GM23338 (cell line): ENCODE measurements around the gene SMOC2.

ENCODE experiments used
- EZH2 ChIP-seq: fragments of 200-600 bp; sonication (generic); IDR thresholded peaks from one replicate; pipeline ENCODE4 v1.8.0; 2017; ENCODE audit warnings: antibody characterized with exemption, mild to moderate bottlenecking, low read depth; ENCODE audit not compliant: unreplicated experiment
- POLR2AphosphoS5 ChIP-seq: IDR thresholded peaks from 2 replicates; pipeline ENCODE4 v1.6.1; 2016; ENCODE audit warnings: antibody characterized with exemption, low read depth
- ZNF114 ChIP-seq: fragments of 250-450 bp; sonication (Bioruptor Pico); IDR thresholded peaks from 2 replicates; pipeline ENCODE4 v1.5.0; 2020; ENCODE audit warnings: mild to moderate bottlenecking, moderate library complexity
- TF ChIP-seq, protein P1 (sequence below), 2 experiments: fragments of 200-600 bp in 1 of 2; sonication (generic) in 1 of 2; conservative IDR thresholded peaks; 2 replicates each; pipeline versions ENCODE4 v1.5.1 to v1.6.1; 2016 to 2017; ENCODE audit warnings: antibody characterized with exemption in 2 of 2, low read depth in 2 of 2, mild to moderate bottlenecking in 2 of 2, moderate library complexity in 1 of 2

DNA sequence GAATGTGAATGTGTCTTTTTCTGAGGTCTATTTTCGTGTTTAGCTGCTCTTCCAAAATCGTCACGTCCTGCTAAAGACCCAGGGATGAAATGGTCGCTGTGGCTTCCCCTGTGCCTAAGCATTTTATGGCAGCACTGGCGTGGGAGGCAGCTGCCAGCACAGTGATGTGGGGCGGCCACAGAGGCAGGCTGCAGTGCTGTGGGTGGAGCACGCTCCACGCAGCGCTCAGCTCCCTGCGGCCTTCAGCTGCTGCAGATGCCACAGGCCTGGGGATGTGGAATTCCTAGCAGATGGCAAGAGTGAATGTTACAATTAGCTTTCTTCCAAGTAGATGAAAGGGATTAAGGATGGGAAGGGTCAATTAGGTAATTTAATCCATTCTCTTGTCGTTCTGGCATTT lies 242.6 kb downstream of the SMOC2 start:
- TF ChIP-seq EZH2 (no peak), POLR2AphosphoS5 (no peak), ZNF114 (CRISPR knock-in tag) (no peak)
- TF ChIP-seq, protein P1, sequence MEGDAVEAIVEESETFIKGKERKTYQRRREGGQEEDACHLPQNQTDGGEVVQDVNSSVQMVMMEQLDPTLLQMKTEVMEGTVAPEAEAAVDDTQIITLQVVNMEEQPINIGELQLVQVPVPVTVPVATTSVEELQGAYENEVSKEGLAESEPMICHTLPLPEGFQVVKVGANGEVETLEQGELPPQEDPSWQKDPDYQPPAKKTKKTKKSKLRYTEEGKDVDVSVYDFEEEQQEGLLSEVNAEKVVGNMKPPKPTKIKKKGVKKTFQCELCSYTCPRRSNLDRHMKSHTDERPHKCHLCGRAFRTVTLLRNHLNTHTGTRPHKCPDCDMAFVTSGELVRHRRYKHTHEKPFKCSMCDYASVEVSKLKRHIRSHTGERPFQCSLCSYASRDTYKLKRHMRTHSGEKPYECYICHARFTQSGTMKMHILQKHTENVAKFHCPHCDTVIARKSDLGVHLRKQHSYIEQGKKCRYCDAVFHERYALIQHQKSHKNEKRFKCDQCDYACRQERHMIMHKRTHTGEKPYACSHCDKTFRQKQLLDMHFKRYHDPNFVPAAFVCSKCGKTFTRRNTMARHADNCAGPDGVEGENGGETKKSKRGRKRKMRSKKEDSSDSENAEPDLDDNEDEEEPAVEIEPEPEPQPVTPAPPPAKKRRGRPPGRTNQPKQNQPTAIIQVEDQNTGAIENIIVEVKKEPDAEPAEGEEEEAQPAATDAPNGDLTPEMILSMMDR (conservative IDR thresholded peaks at IDR 0.05; ENCODE audit: low read depth in 2 of 2), result no peak
